ENCODE measurements around the gene CNTFR.

GRCh38 chr9:34547960-34548611 lies 41.4 kb downstream of the CNTFR start:
- peak; percentile 49 for TF ChIP-seq CTCF (IDR thresholded peaks at IDR 0.05; ENCODE audit: insufficient read depth, low read length)
- TF ChIP-seq, protein P1, sequence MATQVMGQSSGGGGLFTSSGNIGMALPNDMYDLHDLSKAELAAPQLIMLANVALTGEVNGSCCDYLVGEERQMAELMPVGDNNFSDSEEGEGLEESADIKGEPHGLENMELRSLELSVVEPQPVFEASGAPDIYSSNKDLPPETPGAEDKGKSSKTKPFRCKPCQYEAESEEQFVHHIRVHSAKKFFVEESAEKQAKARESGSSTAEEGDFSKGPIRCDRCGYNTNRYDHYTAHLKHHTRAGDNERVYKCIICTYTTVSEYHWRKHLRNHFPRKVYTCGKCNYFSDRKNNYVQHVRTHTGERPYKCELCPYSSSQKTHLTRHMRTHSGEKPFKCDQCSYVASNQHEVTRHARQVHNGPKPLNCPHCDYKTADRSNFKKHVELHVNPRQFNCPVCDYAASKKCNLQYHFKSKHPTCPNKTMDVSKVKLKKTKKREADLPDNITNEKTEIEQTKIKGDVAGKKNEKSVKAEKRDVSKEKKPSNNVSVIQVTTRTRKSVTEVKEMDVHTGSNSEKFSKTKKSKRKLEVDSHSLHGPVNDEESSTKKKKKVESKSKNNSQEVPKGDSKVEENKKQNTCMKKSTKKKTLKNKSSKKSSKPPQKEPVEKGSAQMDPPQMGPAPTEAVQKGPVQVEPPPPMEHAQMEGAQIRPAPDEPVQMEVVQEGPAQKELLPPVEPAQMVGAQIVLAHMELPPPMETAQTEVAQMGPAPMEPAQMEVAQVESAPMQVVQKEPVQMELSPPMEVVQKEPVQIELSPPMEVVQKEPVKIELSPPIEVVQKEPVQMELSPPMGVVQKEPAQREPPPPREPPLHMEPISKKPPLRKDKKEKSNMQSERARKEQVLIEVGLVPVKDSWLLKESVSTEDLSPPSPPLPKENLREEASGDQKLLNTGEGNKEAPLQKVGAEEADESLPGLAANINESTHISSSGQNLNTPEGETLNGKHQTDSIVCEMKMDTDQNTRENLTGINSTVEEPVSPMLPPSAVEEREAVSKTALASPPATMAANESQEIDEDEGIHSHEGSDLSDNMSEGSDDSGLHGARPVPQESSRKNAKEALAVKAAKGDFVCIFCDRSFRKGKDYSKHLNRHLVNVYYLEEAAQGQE (IDR thresholded peaks at IDR 0.05; ENCODE audit: insufficient replicate concordance, low read depth) = no peak
- no peak for TF ChIP-seq POLR2AphosphoS5 (IDR thresholded peaks at IDR 0.05; ENCODE audit: low read depth)
